SU-DHL-6 (cell line): ENCODE measurements around the gene PTPRS.

Experiments
- H2AFZ ChIP-seq: fragments of 200-600 bp; sonication (generic); 2 replicates; pipeline ENCODE4 v1.6.1; 2014; ENCODE audit warnings: low read depth, mild to moderate bottlenecking, moderate library complexity, mixed read lengths, antibody characterized with exemption, low read length; ENCODE audit not compliant: severe bottlenecking
- H3F3A ChIP-seq: fragments of 200-600 bp; shearing (Covaris generic); 2 replicates; pipeline ENCODE4 v1.6.0; 2016; ENCODE audit warnings: antibody characterized with exemption, mild to moderate bottlenecking; ENCODE audit not compliant: insufficient read depth
- H3K27ac ChIP-seq: fragments of 200-600 bp; sonication (generic); 2 replicates; pipeline ENCODE4 v1.5.1; 2016; ENCODE audit warnings: low read depth, mild to moderate bottlenecking, low read length, moderate library complexity, mixed read lengths
- H3K27me3 ChIP-seq: fragments of 200-600 bp; sonication (generic), shearing (Covaris generic); 2 replicates; pipeline ENCODE4 v1.6.0; 2014; ENCODE audit warnings: mild to moderate bottlenecking, low read length
- H3K36me3 ChIP-seq: fragments of 200-600 bp; sonication (generic); 2 replicates; pipeline ENCODE4 v1.6.1; 2014; ENCODE audit warnings: mild to moderate bottlenecking, low read length, mixed read lengths
- H3K4me2 ChIP-seq: fragments of 300-600, 200-600 bp; shearing (Covaris generic), sonication (generic); 2 replicates; pipeline ENCODE4 v1.6.0; 2014; ENCODE audit warnings: low read length, low read depth, mild to moderate bottlenecking; ENCODE audit not compliant: poor library complexity, severe bottlenecking
- H3K4me3 ChIP-seq: fragments of 200-600 bp; sonication (generic); 2 replicates; pipeline ENCODE4 v1.5.1; 2014; ENCODE audit warnings: antibody characterized with exemption, low read length, mild to moderate bottlenecking, mixed read lengths; ENCODE audit not compliant: insufficient read depth, poor library complexity, severe bottlenecking
- H3K79me2 ChIP-seq: fragments of 200-600 bp; sonication (generic); 2 replicates; pipeline ENCODE4 v1.6.1; 2014; ENCODE audit warnings: mild to moderate bottlenecking, low read length, moderate library complexity; ENCODE audit not compliant: insufficient read depth
- H3K9ac ChIP-seq: fragments of 200-600 bp; sonication (generic); 2 replicates; pipeline ENCODE4 v1.7.0; 2014; ENCODE audit warnings: mild to moderate bottlenecking, low read length
- H3K9me2 ChIP-seq: fragments of 200-600 bp; sonication (generic); replicated peaks from 2 replicates; pipeline ENCODE4 v1.6.1; 2014; ENCODE audit warnings: low read length; ENCODE audit not compliant: insufficient read depth
- H3K9me3 ChIP-seq: fragments of 200-600 bp; sonication (generic); 2 replicates; pipeline ENCODE4 v1.6.1; 2014; ENCODE audit warnings: low read length, mixed read lengths; ENCODE audit not compliant: insufficient read depth
- H4K20me1 ChIP-seq: fragments of 200-600 bp; sonication (generic); 2 replicates; pipeline ENCODE4 v1.6.1; 2014; ENCODE audit warnings: low read depth, mild to moderate bottlenecking, antibody characterized with exemption, low read length, moderate library complexity, mixed read lengths
- EZH2phosphoT487 ChIP-seq: fragments of 200-600 bp; sonication (generic), shearing (Covaris generic); conservative IDR thresholded peaks from 2 replicates; pipeline ENCODE4 v1.6.1; 2018; ENCODE audit warnings: mild to moderate bottlenecking, antibody characterized with exemption, low read length, moderate library complexity, mixed read lengths
- TF ChIP-seq, protein P1 (sequence below): fragments of 200-600 bp; sonication (generic); IDR thresholded peaks from one replicate; pipeline ENCODE4 v1.5.1; 2017; ENCODE audit warnings: antibody characterized with exemption, mild to moderate bottlenecking, low read length, moderate library complexity; ENCODE audit not compliant: insufficient read depth, poor library complexity, severe bottlenecking

PTPRS gene

GRCh38 chr19:5309438-5310204 is 31.0 kb downstream of the PTPRS start:
- Histone ChIP-seq H3K27me3 (no peaks in the 10 kb centered on the region), H2AFZ (no peak overlapping the region), H3K36me3 (no peaks in the 10 kb centered on the region), H3K9me3 (no peaks in the 10 kb centered on the region), H3K27ac (no peak overlapping the region), H3F3A (no peaks in the 10 kb centered on the region), H3K4me2 (no peak overlapping the region), H3K79me2 (no peaks in the 10 kb centered on the region), H3K9ac (no peak overlapping the region), H4K20me1 (no peaks in the 10 kb centered on the region), H3K4me3 (no peak overlapping the region), H3K9me2 (no peaks in the 10 kb centered on the region)
- TF ChIP-seq EZH2phosphoT487 = no peak
- TF ChIP-seq, protein P1, sequence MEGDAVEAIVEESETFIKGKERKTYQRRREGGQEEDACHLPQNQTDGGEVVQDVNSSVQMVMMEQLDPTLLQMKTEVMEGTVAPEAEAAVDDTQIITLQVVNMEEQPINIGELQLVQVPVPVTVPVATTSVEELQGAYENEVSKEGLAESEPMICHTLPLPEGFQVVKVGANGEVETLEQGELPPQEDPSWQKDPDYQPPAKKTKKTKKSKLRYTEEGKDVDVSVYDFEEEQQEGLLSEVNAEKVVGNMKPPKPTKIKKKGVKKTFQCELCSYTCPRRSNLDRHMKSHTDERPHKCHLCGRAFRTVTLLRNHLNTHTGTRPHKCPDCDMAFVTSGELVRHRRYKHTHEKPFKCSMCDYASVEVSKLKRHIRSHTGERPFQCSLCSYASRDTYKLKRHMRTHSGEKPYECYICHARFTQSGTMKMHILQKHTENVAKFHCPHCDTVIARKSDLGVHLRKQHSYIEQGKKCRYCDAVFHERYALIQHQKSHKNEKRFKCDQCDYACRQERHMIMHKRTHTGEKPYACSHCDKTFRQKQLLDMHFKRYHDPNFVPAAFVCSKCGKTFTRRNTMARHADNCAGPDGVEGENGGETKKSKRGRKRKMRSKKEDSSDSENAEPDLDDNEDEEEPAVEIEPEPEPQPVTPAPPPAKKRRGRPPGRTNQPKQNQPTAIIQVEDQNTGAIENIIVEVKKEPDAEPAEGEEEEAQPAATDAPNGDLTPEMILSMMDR = no peak

DNA sequence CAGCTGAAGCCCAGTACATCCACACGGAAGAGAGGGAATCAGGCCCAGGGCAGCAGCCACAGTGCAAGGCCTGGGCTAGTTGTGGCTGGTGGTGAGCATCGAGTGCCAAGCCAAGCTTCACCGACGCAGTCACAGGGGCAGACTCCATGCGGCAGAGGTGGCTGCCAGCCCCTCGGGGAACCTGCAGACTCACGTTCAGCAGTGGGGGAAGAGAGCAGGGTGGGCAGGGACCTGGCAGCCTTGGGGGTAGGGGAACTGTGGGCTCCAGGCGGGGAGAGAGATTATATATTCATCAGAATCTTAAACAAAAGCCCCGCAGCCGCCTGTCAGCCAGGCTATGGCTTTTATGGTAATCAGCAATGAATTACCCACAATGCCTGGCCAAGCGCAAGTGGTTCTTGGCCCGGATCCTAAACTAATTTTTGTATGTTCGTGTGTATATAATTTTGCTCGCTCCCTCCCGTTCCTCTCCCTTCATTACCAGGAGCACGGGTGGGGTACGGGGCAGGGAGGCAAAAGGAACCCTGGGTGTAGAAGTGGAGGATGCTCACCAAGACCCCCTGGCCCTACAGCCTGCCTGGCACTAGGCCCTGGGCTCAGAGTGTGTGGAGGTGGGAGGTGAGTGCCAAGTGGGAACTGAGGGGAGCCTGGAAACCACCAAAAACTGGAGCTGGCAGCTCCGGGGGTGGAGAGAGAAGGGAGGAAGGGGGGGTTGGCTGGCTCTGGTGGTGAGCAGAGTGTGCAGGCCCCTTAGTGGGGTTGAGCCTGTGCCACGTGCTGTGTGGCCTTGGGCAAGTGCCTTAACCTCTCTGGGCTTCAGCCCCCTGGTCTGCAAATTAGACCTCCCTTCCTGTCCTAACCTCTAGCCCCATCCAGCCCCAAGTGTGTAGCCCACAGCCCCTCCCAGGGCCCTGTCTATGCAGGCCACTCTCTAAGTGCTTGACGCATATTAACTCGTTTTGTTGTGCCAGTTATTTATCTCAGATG is 31.9 kb downstream of the PTPRS start:
- Histone ChIP-seq H3K4me2 (no peak overlapping the region), H3K36me3 (no peaks in the 10 kb centered on the region), H3K27ac (no peak overlapping the region), H3K27me3 (no peaks in the 10 kb centered on the region), H3K9ac (no peak overlapping the region), H4K20me1 (no peaks in the 10 kb centered on the region), H3K9me2 (no peaks in the 10 kb centered on the region), H3K4me3 (no peak overlapping the region), H2AFZ (no peak overlapping the region), H3K9me3 (no peaks in the 10 kb centered on the region), H3F3A (no peaks in the 10 kb centered on the region), H3K79me2 (no peaks in the 10 kb centered on the region)
- TF ChIP-seq, protein P1 = no peak
- TF ChIP-seq EZH2phosphoT487 = no peak

- no peak overlapping the region for H3K4me3 ChIP-seq
- no peaks in the 10 kb centered on the region for H4K20me1 ChIP-seq
- no peak for TF ChIP-seq EZH2phosphoT487
- TF ChIP-seq, protein P1 = no peak
- no peak overlapping the region for H3K4me2 ChIP-seq
- no peaks in the 10 kb centered on the region for H3K9me2 ChIP-seq
- H3F3A ChIP-seq = no peaks in the 10 kb centered on the region
- H3K36me3 ChIP-seq = no peaks in the 10 kb centered on the region
- H3K27me3 ChIP-seq = no peaks in the 10 kb centered on the region
- no peak overlapping the region for H3K9ac ChIP-seq
- H3K27ac ChIP-seq = no peak overlapping the region
- H3K79me2 ChIP-seq = no peaks in the 10 kb centered on the region
- no peaks in the 10 kb centered on the region for H3K9me3 ChIP-seq
- no peak overlapping the region for H2AFZ ChIP-seq
These were observed 33.0 kb downstream of the PTPRS start for GRCh38 chr19:5307655-5308054.
